COLO668 (cell line): ENCODE measurements around the gene CD244.
"Not testable (repeated sequence)": the region's sequence is repeated elsewhere in the genome, so short reads cannot be mapped to it uniquely, and the experiment has no call there.

Experiments
- DNase-seq: peaks from one replicate; lab custom pipeline; 2025; ENCODE audit not compliant: unreplicated experiment; lab: John Stamatoyannopoulos, UW

Gene CD244

GRCh38 chr1:160782988-160783765 is 79.5 kb downstream of the CD244 start:
- DNase-seq: not testable (repeated sequence)

GRCh38 chr1:160781914-160782689 is 80.6 kb downstream of the CD244 start:
- DNase-seq: no peak

- no peak for DNase-seq
Observed at GRCh38 chr1:160781186-160781766, 81.4 kb downstream of the CD244 start.

GRCh38 chr1:160780398-160780755 is 82.3 kb downstream of the CD244 start:
- no peak for DNase-seq
